ENCODE results near the gene ZNF554. TPM values are rescaled to one million over a fixed set of nuclear protein-coding genes. Genes with fewer than 3 reads are reported as not detected.

ZNF554 gene
- polyA plus RNA-seq, 2 donors = 1.5 to 4.9 TPM

- 95 to 97% methylated on average over 23 of the region's 23 CpGs for WGBS, 2 donors
- Histone ChIP-seq H3K4me3 (ENCODE audit: low read depth in 1 of 2, low read length in 2 of 2) (no peak overlapping the region), H3K27ac (ENCODE audit: low read depth in 2 of 2, low read length in 1 of 2) (no peak overlapping the region), H3K27me3 (ENCODE audit: control insufficient read depth in 1 of 2, insufficient read depth in 2 of 2, low read length in 2 of 2) (no peaks in the 10 kb centered on the region), H3K36me3 (ENCODE audit: control insufficient read depth in 2 of 2, insufficient read depth in 2 of 2, low read length in 1 of 2) (peaks cover 5 to 75% of the 10 kb centered on the region in 2 donors), H3K9me3 (ENCODE audit: control insufficient read depth in 2 of 2, insufficient read depth in 1 of 2, low read depth in 1 of 2, low read length in 1 of 2) (peaks cover 0 to 2% of the 10 kb centered on the region in 2 donors), H3K4me1 (ENCODE audit: control insufficient read depth in 2 of 2, insufficient read depth in 2 of 2, low read length in 1 of 2) (no peaks in the 10 kb centered on the region)
Measured at GRCh38 chr19:2805991-2806649, 13.5 kb upstream of the ZNF554 start.

GRCh38 chr19:2806736-2807378 is 12.8 kb upstream of the ZNF554 start:
- WGBS, 2 donors = 95 to 96% methylated on average over 34 of the region's 34 CpGs

DNA sequence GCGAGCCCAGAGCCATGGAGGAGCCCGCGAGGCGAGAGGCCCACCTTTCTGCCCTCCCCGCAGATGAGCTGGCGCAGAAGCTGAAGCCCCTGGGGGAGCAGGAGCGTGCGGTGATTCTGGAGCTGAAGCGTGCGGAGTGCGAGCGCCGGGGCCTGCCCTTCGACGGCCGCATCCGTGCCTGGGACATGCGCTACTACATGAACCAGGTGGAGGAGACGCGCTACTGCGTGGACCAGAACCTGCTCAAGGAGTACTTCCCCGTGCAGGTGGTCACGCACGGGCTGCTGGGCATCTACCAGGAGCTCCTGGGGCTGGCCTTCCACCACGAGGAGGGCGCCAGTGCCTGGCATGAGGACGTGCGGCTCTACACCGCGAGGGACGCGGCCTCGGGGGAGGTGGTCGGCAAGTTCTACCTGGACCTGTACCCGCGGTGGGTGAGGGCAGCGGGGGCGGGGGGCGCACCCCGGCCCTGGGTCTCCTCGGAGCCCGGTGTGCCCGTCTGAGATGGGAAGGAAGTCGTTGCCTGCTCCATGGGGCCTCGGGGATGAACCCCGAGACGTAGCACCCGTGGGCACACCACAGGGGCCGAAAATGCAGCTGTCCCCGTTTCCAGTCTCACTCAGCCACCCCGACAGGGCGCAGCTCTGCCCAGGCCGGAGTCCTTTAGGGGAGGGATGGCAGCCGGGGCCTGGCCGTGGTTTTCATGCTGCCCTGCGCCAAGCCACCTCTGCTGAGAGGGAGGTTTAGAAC is 12.1 kb upstream of the ZNF554 start:
- H3K4me1 ChIP-seq (ENCODE audit: control insufficient read depth in 2 of 2, insufficient read depth in 2 of 2, low read length in 1 of 2) = no peaks in the 10 kb centered on the region
- H3K9me3 ChIP-seq (ENCODE audit: control insufficient read depth in 2 of 2, insufficient read depth in 1 of 2, low read depth in 1 of 2, low read length in 1 of 2) = peaks cover 0 to 2% of the 10 kb centered on the region in 2 donors
- no peaks in the 10 kb centered on the region for H3K27me3 ChIP-seq (ENCODE audit: control insufficient read depth in 1 of 2, insufficient read depth in 2 of 2, low read length in 2 of 2)
- H3K27ac ChIP-seq (ENCODE audit: low read depth in 2 of 2, low read length in 1 of 2) = no peak overlapping the region
- H3K4me3 ChIP-seq (ENCODE audit: low read depth in 1 of 2, low read length in 2 of 2) = no peak overlapping the region
- peaks cover 5 to 75% of the 10 kb centered on the region in 2 donors for H3K36me3 ChIP-seq (ENCODE audit: control insufficient read depth in 2 of 2, insufficient read depth in 2 of 2, low read length in 1 of 2)
- WGBS, 2 donors = 95 to 96% methylated on average over 56 of the region's 56 CpGs

More at GRCh38 chr19:2806736-2807378, 12.8 kb upstream of the ZNF554 start:
- Histone ChIP-seq H3K9me3 (ENCODE audit: control insufficient read depth in 2 of 2, insufficient read depth in 1 of 2, low read depth in 1 of 2, low read length in 1 of 2) (peaks cover 0 to 2% of the 10 kb centered on the region in 2 donors), H3K36me3 (ENCODE audit: control insufficient read depth in 2 of 2, insufficient read depth in 2 of 2, low read length in 1 of 2) (peaks cover 5 to 76% of the 10 kb centered on the region in 2 donors), H3K4me3 (ENCODE audit: low read depth in 1 of 2, low read length in 2 of 2) (no peak overlapping the region), H3K27ac (ENCODE audit: low read depth in 2 of 2, low read length in 1 of 2) (no peak overlapping the region), H3K27me3 (ENCODE audit: control insufficient read depth in 1 of 2, insufficient read depth in 2 of 2, low read length in 2 of 2) (no peaks in the 10 kb centered on the region), H3K4me1 (ENCODE audit: control insufficient read depth in 2 of 2, insufficient read depth in 2 of 2, low read length in 1 of 2) (no peaks in the 10 kb centered on the region)

GRCh38 chr19:2808129-2808941 is 11.3 kb upstream of the ZNF554 start:
- Histone ChIP-seq H3K27me3 (ENCODE audit: control insufficient read depth in 1 of 2, insufficient read depth in 2 of 2, low read length in 2 of 2) (no peaks in the 10 kb centered on the region), H3K36me3 (ENCODE audit: control insufficient read depth in 2 of 2, insufficient read depth in 2 of 2, low read length in 1 of 2) (peaks cover 0 to 74% of the 10 kb centered on the region in 2 donors), H3K9me3 (ENCODE audit: control insufficient read depth in 2 of 2, insufficient read depth in 1 of 2, low read depth in 1 of 2, low read length in 1 of 2) (peaks cover 0 to 2% of the 10 kb centered on the region in 2 donors), H3K4me1 (ENCODE audit: control insufficient read depth in 2 of 2, insufficient read depth in 2 of 2, low read length in 1 of 2) (no peaks in the 10 kb centered on the region), H3K4me3 (ENCODE audit: low read depth in 1 of 2, low read length in 2 of 2) (no peak overlapping the region), H3K27ac (ENCODE audit: low read depth in 2 of 2, low read length in 1 of 2) (no peak overlapping the region)
- WGBS, 2 donors = 94 to 97% methylated on average over 40 to 41 of the region's 41 CpGs

DNA sequence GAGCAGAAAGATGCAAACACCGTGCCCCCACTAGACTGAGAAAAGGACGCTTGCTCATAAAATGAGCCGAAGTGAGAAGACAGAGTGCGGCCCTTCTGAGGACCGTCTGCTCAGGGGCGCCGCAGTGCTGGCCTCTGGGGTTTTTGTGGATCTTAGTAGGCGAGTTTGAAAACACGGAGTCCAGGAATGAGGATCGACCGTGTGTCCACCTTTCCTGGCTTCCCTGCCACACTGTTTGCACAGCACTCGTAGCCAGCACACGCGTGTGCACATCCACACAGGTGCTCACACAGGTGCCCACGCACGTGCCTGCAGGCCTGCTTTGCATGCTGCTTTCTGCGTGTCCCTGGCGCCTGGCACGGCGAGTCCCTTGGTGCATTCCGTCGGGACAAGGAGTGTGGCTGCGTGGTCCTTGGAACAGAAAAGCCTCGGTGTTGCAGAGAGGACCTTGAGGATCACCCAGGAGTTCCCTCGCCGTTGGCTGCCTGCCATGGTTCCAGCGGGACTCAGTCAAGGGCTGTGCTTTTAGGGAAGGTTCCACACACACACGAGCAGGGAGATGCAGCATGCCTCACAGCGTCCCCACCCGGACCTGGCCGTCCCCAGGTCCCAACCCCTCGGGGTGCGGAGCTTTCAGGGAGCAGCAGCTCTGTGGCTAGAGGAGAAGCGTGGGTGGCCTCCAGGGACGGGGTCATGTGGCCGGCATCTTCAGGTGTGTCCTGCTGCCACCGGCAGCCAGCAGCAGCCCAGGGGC is 10.1 kb upstream of the ZNF554 start:
- no peak overlapping the region for H3K4me3 ChIP-seq (ENCODE audit: low read depth in 1 of 2, low read length in 2 of 2)
- peaks cover 0 to 2% of the 10 kb centered on the region in 2 donors for H3K9me3 ChIP-seq (ENCODE audit: control insufficient read depth in 2 of 2, insufficient read depth in 1 of 2, low read depth in 1 of 2, low read length in 1 of 2)
- no peak overlapping the region for H3K27ac ChIP-seq (ENCODE audit: low read depth in 2 of 2, low read length in 1 of 2)
- H3K36me3 ChIP-seq (ENCODE audit: control insufficient read depth in 2 of 2, insufficient read depth in 2 of 2, low read length in 1 of 2) = peaks cover 0 to 70% of the 10 kb centered on the region in 2 donors
- no peaks in the 10 kb centered on the region for H3K27me3 ChIP-seq (ENCODE audit: control insufficient read depth in 1 of 2, insufficient read depth in 2 of 2, low read length in 2 of 2)
- WGBS, 2 donors = 92% methylated on average over 37 of the region's 37 CpGs
- H3K4me1 ChIP-seq (ENCODE audit: control insufficient read depth in 2 of 2, insufficient read depth in 2 of 2, low read length in 1 of 2) = no peaks in the 10 kb centered on the region

- 94% methylated on average over 58 of the region's 58 CpGs for WGBS, 2 donors
- no peak overlapping the region for H3K4me3 ChIP-seq (ENCODE audit: low read depth in 1 of 2, low read length in 2 of 2)
- peaks cover 0 to 2% of the 10 kb centered on the region in 2 donors for H3K9me3 ChIP-seq (ENCODE audit: control insufficient read depth in 2 of 2, insufficient read depth in 1 of 2, low read depth in 1 of 2, low read length in 1 of 2)
- H3K36me3 ChIP-seq (ENCODE audit: control insufficient read depth in 2 of 2, insufficient read depth in 2 of 2, low read length in 1 of 2) = peaks cover 0 to 63% of the 10 kb centered on the region in 2 donors
- no peaks in the 10 kb centered on the region for H3K4me1 ChIP-seq (ENCODE audit: control insufficient read depth in 2 of 2, insufficient read depth in 2 of 2, low read length in 1 of 2)
- H3K27ac ChIP-seq (ENCODE audit: low read depth in 2 of 2, low read length in 1 of 2) = no peak overlapping the region
- H3K27me3 ChIP-seq (ENCODE audit: control insufficient read depth in 1 of 2, insufficient read depth in 2 of 2, low read length in 2 of 2) = no peaks in the 10 kb centered on the region
Measured at GRCh38 chr19:2810141-2811091, 9.3 kb upstream of the ZNF554 start.

DNA sequence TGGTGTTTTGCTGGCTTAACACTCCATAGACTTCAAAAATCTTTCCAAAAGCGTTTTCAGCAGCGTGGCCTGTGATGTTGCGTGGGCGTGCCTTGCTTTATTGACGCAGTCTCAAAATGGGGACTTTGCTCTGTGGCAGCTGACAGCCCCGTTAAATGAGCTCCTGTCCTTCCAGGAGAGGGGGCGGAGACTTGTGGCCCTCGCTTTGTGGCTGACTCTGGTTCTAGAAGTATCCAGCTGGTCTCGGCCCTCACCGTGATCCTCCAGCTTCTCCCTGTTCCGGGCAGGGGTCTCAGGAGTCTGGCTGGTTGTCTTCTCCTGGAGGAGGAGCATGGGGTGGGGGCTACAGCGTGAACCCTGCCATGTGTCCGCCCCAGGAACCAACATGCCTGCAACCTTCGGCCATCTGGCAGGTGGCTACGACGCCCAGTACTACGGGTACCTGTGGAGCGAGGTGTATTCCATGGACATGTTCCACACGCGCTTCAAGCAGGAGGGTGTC is 8.4 kb upstream of the ZNF554 start:
- Histone ChIP-seq H3K4me3 (ENCODE audit: low read depth in 1 of 2, low read length in 2 of 2) (no peak overlapping the region), H3K27ac (ENCODE audit: low read depth in 2 of 2, low read length in 1 of 2) (no peak overlapping the region), H3K36me3 (ENCODE audit: control insufficient read depth in 2 of 2, insufficient read depth in 2 of 2, low read length in 1 of 2) (peaks cover 0 to 59% of the 10 kb centered on the region in 2 donors), H3K27me3 (ENCODE audit: control insufficient read depth in 1 of 2, insufficient read depth in 2 of 2, low read length in 2 of 2) (no peaks in the 10 kb centered on the region), H3K4me1 (ENCODE audit: control insufficient read depth in 2 of 2, insufficient read depth in 2 of 2, low read length in 1 of 2) (no peaks in the 10 kb centered on the region), H3K9me3 (ENCODE audit: control insufficient read depth in 2 of 2, insufficient read depth in 1 of 2, low read depth in 1 of 2, low read length in 1 of 2) (peaks cover 0 to 2% of the 10 kb centered on the region in 2 donors)
- 91 to 95% methylated on average over 20 of the region's 20 CpGs for WGBS, 2 donors
